Measurements from ENCODE around the gene ELFN1.

DNA sequence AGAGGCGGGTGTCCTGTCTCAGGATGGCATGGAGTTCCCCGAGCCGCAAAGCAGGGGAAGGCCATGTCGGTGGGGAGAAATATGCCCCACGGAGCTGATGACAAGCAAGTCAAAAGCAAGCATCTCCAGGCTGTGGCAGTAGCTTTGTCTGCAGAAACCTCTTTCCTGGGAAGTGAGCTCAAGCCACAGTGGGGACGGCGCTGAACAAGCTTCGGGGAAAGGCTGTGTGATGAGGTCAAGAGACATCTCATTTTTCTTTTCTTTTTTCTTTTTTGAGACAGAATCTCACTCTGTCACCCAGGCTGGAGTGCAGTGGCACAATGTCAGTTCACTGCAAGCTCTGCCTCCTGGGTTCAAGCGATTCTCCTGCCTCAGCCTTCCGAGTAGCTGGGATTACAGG, 62.6 kb downstream of the ELFN1 start:
- TF ChIP-seq CTCF (IDR thresholded peaks at IDR 0.05) (no peak), POLR2A (IDR thresholded peaks at IDR 0.05) (no peak)

Data from esophagus squamous epithelium (tissue), 4 donors.